H1 (cell line): Measurements from ENCODE around the gene KCNJ13. TPM values are rescaled to one million over a fixed set of nuclear protein-coding genes. Genes with fewer than 3 reads are reported as not detected.
"Not testable (repeated sequence)": the region's sequence is repeated elsewhere in the genome, so short reads cannot be mapped to it uniquely, and the experiment has no call there.

Experiments used
- CTCF ChIA-PET: fragments of 300-600 bp; sonication (Branson Sonifier 250); formaldehyde crosslinking; loops from one replicate; lab custom pipeline; 2021; ENCODE audit not compliant: partially characterized antibody; lab: Charles Lee
- POLR2A ChIA-PET: fragments of 300-600 bp; sonication (Branson Sonifier 250); formaldehyde crosslinking; loops from one replicate; lab custom pipeline; 2021; ENCODE audit warnings: inconsistent platforms; ENCODE audit not compliant: partially characterized antibody; lab: Charles Lee
- DNase-seq, 2 experiments: peaks; one replicate each; pipeline versions ENCODE4 v3.0.0 to v3.0.0-alpha.2; 2010 to 2022; ENCODE audit warnings: low spot score in 2 of 2, low read depth in 1 of 2, mixed read lengths in 1 of 2
- FAIRE-seq: peaks from 2 replicates; lab custom pipeline; 2011; peaks lifted over from hg19 to GRCh38; lab: Jason Lieb, UNC
- H2AFZ ChIP-seq: 2 replicates; pipeline ENCODE4 v1.8.1; 2012; ENCODE audit warnings: low read length, inconsistent platforms
- H2AK5ac ChIP-seq: 2 replicates; pipeline ENCODE4 v1.6.1; 2013; ENCODE audit warnings: low read depth, low read length
- H2BK120ac ChIP-seq: replicated peaks from 2 replicates; pipeline ENCODE3; 2013; ENCODE audit warnings: low read depth, low read length, inconsistent platforms
- H2BK12ac ChIP-seq: 2 replicates; pipeline ENCODE4 v1.6.1; 2013; ENCODE audit warnings: low read depth, low read length
- H2BK15ac ChIP-seq: 2 replicates; pipeline ENCODE4 v1.6.1; 2013; ENCODE audit warnings: low read length
- H2BK20ac ChIP-seq: 2 replicates; pipeline ENCODE4 v1.6.1; 2013; ENCODE audit warnings: low read length
- H2BK5ac ChIP-seq: 2 replicates; pipeline ENCODE4 v1.6.1; 2013; ENCODE audit warnings: low read depth, low read length
- H3K14ac ChIP-seq: 2 replicates; pipeline ENCODE4 v1.6.1; 2013; ENCODE audit warnings: inconsistent platforms; ENCODE audit not compliant: insufficient read length
- H3K18ac ChIP-seq: 2 replicates; pipeline ENCODE4 v1.6.1; 2013; ENCODE audit warnings: low read length; ENCODE audit errors: extremely low read depth
- H3K23ac ChIP-seq: 2 replicates; pipeline ENCODE4 v1.6.1; 2013; ENCODE audit warnings: inconsistent platforms; ENCODE audit not compliant: insufficient read length
- H3K23me2 ChIP-seq: 2 replicates; pipeline ENCODE4 v1.6.1; 2013; ENCODE audit warnings: low read depth, low read length
- H3K27ac ChIP-seq: 2 replicates; pipeline ENCODE4 v1.6.1; 2011; ENCODE audit warnings: low read depth, low read length, inconsistent platforms
- H3K27me3 ChIP-seq, 4 experiments: replicated peaks in 1 of 4; 1 replicate in 1 of 4; 2 replicates in 3 of 4; pipeline versions ENCODE4 v1.6.1 to v1.8.1; 2011 to 2013; ENCODE audit warnings: low read length in 3 of 4, mild to moderate bottlenecking in 3 of 4, inconsistent platforms in 2 of 4, mixed read lengths in 2 of 4, moderate library complexity in 1 of 4; ENCODE audit not compliant: control insufficient read depth in 3 of 4, insufficient read depth in 3 of 4; ENCODE audit errors: extremely low read depth in 1 of 4
- H3K36me3 ChIP-seq, 4 experiments: 2 replicates each; pipeline versions ENCODE4 v1.6.1 to v1.8.1; 2011 to 2013; ENCODE audit warnings: mild to moderate bottlenecking in 4 of 4, low read length in 3 of 4, moderate library complexity in 2 of 4, control low read depth in 1 of 4, inconsistent platforms in 1 of 4; ENCODE audit not compliant: insufficient read depth in 4 of 4, control insufficient read depth in 2 of 4
- H3K4ac ChIP-seq: replicated peaks from 2 replicates; pipeline ENCODE3; 2013; ENCODE audit warnings: low read length, low read depth, mixed read lengths, inconsistent platforms; ENCODE audit not compliant: insufficient read length
- H3K4me1 ChIP-seq, 4 experiments: replicated peaks in 1 of 4; 1 replicate in 1 of 4; 2 replicates in 3 of 4; pipeline versions ENCODE4 v1.6.1 to v1.8.1; 2011 to 2013; ENCODE audit warnings: low read length in 3 of 4, inconsistent platforms in 2 of 4, mixed read lengths in 1 of 4; ENCODE audit not compliant: insufficient read depth in 4 of 4, control insufficient read depth in 3 of 4
- H3K4me2 ChIP-seq, 2 experiments: 2 replicates each; pipeline versions ENCODE4 v1.6.1 to v1.8.1; 2011 to 2013; ENCODE audit warnings: low read depth in 2 of 2, low read length in 2 of 2, control low read depth in 1 of 2, inconsistent platforms in 1 of 2, mild to moderate bottlenecking in 1 of 2; ENCODE audit not compliant: insufficient read depth in 1 of 2
- H3K4me3 ChIP-seq, 4 experiments: fragments of 200-600, 300-600 bp in 1 of 4; sonication (generic), shearing (Covaris generic), sonication (Bioruptor Twin) in 1 of 4; 2 replicates each; pipeline versions ENCODE4 v1.5.1 to v1.8.1; 2011 to 2016; ENCODE audit warnings: low read length in 4 of 4, low read depth in 3 of 4, control low read depth in 2 of 4, inconsistent platforms in 2 of 4, mild to moderate bottlenecking in 2 of 4, mixed read lengths in 1 of 4, moderate library complexity in 1 of 4; ENCODE audit not compliant: insufficient read depth in 2 of 4; ENCODE audit errors: extremely low read depth in 1 of 4
- H3K56ac ChIP-seq: replicated peaks from 2 replicates; pipeline ENCODE3; 2013; ENCODE audit warnings: low read depth, mild to moderate bottlenecking, mixed read lengths, low read length, inconsistent platforms; ENCODE audit not compliant: insufficient read length
- H3K79me1 ChIP-seq: 2 replicates; pipeline ENCODE4 v1.6.1; 2013; ENCODE audit warnings: low read depth, low read length, control low read depth
- H3K79me2 ChIP-seq, 2 experiments: 2 replicates each; pipeline versions ENCODE4 v1.6.1 to v1.8.1; 2012 to 2013; ENCODE audit warnings: low read length in 2 of 2, mild to moderate bottlenecking in 2 of 2, inconsistent platforms in 1 of 2; ENCODE audit not compliant: insufficient read depth in 2 of 2, control insufficient read depth in 1 of 2
- H3K9ac ChIP-seq, 4 experiments: replicated peaks in 1 of 4; 1 replicate in 1 of 4; 2 replicates in 3 of 4; pipeline versions ENCODE4 v1.6.1 to v1.8.1; 2011 to 2013; ENCODE audit warnings: low read depth in 3 of 4, low read length in 3 of 4, control low read depth in 2 of 4, mild to moderate bottlenecking in 2 of 4, moderate library complexity in 2 of 4, inconsistent platforms in 1 of 4; ENCODE audit errors: extremely low read depth in 1 of 4
- H3K9me3 ChIP-seq, 2 experiments: 2 replicates each; pipeline versions ENCODE4 v1.6.1 to v1.8.1; 2012 to 2013; ENCODE audit warnings: mild to moderate bottlenecking in 2 of 2, moderate library complexity in 2 of 2, control low read depth in 1 of 2, inconsistent platforms in 1 of 2, low read depth in 1 of 2, low read length in 1 of 2, mixed read lengths in 1 of 2; ENCODE audit not compliant: insufficient read depth in 2 of 2
- H4K20me1 ChIP-seq, 2 experiments: replicated peaks in 1 of 2; 2 replicates each; pipeline versions ENCODE3 to v1.8.1; 2011 to 2013; ENCODE audit warnings: inconsistent platforms in 2 of 2, low read length in 2 of 2, mild to moderate bottlenecking in 1 of 2; ENCODE audit not compliant: insufficient read depth in 2 of 2, control insufficient read depth in 1 of 2
- H4K5ac ChIP-seq: 2 replicates; pipeline ENCODE4 v1.6.1; 2013; ENCODE audit warnings: low read length, low read depth, mixed read lengths, inconsistent platforms; ENCODE audit not compliant: insufficient read length
- H4K8ac ChIP-seq: 2 replicates; pipeline ENCODE4 v1.8.0; 2013; ENCODE audit warnings: mild to moderate bottlenecking, moderate library complexity, low read length, inconsistent platforms; ENCODE audit not compliant: insufficient read depth; ENCODE audit errors: extremely low read depth
- H4K91ac ChIP-seq: replicated peaks from 2 replicates; pipeline ENCODE3; 2013; ENCODE audit warnings: low read length, mixed read lengths, inconsistent platforms; ENCODE audit not compliant: insufficient read length
- BRCA1 ChIP-seq: IDR thresholded peaks from 2 replicates; pipeline ENCODE4 v1.6.1; 2012; ENCODE audit warnings: low read depth, low read length, improper control_type of control experiment
- CEBPB ChIP-seq: IDR thresholded peaks from 2 replicates; pipeline ENCODE4 v1.6.1; 2012; ENCODE audit warnings: low read depth, low read length
- GTF2F1 ChIP-seq: IDR thresholded peaks from 2 replicates; pipeline ENCODE4 v1.6.1; 2012; ENCODE audit warnings: low read depth, low read length, improper control_type of control experiment, borderline replicate concordance
- SP2 ChIP-seq: IDR thresholded peaks from 2 replicates; pipeline ENCODE4 v1.6.1; 2012; ENCODE audit warnings: mild to moderate bottlenecking, low read length, inconsistent platforms
- TEAD4 ChIP-seq: IDR thresholded peaks from 2 replicates; pipeline ENCODE4 v1.6.1; 2012; ENCODE audit warnings: low read depth, low read length, inconsistent platforms, mixed read lengths
- YY1 ChIP-seq: IDR thresholded peaks from 2 replicates; pipeline ENCODE4 v1.6.1; 2011; ENCODE audit warnings: low read depth, mild to moderate bottlenecking, low read length
- polyA plus RNA-seq, 7 experiments: library from polyadenylated mRNA; depleted of rRNA in 3 of 7; stranded (reverse) in 5 of 7; unstranded in 2 of 7; fragments of >200 nt in 5 of 7; fragments of 200-250 nt in 2 of 7; gene quantifications; 1 replicate in 5 of 7; 2 replicates in 1 of 7; 4 replicates in 1 of 7; pipeline versions ENCODE4 v1.2.1 to v1.2.3, GENCODE V29; 2011 to 2013; ENCODE audit warnings: missing spikeins in 2 of 7, mixed read lengths in 2 of 7
- total RNA-seq: library from RNA; stranded (reverse); fragmentation: NEBNext Ultra II Directional; extraction: Animal tissue kit (Norgen Biotek cat#: 25700); gene quantifications from 2 replicates; pipeline ENCODE4 v1.2.1, GENCODE V29; 2021

The KCNJ13 gene
- total and polyA plus RNA-seq, 2 of the 8 experiments (the other 6 are each of a cell fraction or from before 2014, with no cell fraction given) = not detected

DNA sequence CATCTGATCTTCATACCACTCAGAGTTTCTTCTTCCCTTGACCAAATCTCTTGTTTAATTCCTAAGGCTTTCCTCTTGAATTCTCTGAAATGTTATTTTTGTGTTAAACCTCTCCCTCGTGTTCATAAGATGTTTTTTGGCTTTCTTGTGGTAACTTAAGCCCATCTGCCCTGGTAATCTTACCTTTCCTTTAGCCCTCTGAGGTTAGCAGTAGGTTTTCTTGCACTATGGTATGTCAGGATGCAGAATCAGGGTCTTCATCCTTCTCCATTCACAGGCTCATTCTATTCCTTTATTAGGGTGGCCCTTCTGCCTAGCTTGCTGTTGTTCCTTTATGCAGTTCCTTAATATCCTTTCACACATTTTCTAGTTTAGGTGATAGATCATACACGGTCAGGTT lies 55.1 kb downstream of the KCNJ13 start (continued):
- TF ChIP-seq BRCA1 = no peak
- TF ChIP-seq TEAD4 = no peak
- no peak for TF ChIP-seq GTF2F1
- no peak for TF ChIP-seq SP2
- TF ChIP-seq YY1 = no peak
- no peak for TF ChIP-seq CEBPB

DNA sequence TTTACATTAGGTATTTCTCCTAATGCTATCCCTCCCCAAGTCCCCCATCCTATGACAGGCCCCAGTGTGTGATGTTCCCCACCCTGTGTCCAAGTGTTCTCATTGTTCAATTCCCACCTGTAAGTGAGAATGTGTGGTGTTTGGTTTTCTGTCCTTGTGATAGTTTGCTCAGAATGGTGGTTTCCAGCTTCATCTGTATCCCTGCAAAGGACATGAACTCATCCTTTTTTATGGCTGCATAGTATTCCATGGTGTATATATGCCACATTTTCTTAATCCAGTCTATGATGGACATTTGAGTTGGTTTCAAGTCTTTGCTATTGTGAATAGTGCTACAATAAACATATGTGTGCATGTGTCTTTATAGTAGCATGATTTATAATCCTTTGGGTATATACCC lies 56.3 kb downstream of the KCNJ13 start:
- H3K14ac ChIP-seq, H3K4me1 ChIP-seq, H2BK12ac ChIP-seq, H3K23me2 ChIP-seq, POLR2A ChIA-PET, H2AFZ ChIP-seq, H4K91ac ChIP-seq, H3K9ac ChIP-seq, H3K4ac ChIP-seq, H2BK15ac ChIP-seq, H4K8ac ChIP-seq, H3K56ac ChIP-seq, H3K79me1 ChIP-seq, FAIRE-seq, H2BK20ac ChIP-seq, H2BK5ac ChIP-seq, H2BK120ac ChIP-seq, H3K4me2 ChIP-seq, H2AK5ac ChIP-seq, H3K27ac ChIP-seq, H4K5ac ChIP-seq, DNase-seq, H3K23ac ChIP-seq, H3K4me3 ChIP-seq, H3K18ac ChIP-seq, H3K27me3 ChIP-seq, H3K9me3 ChIP-seq: not testable (repeated sequence)
- peaks cover 0 to 24% (median 2%) of the 10 kb centered on the region in 4 experiments; a peak in 3 of 8 replicates for H3K36me3 ChIP-seq
- H4K20me1 ChIP-seq = peaks cover 3 to 14% of the 10 kb centered on the region in 2 experiments
- peaks cover 0 to 80% of the 10 kb centered on the region in 2 experiments; a peak in 2 of 4 replicates for H3K79me2 ChIP-seq
- CTCF ChIA-PET = interaction anchor here (0.9 to 1.6 kb wide), 4 partner anchors 11 to 786 kb away, joined by 3 to 5 read pairs (median 4); no protein-coding TSS in a partner anchor
